Gastroesophageal sphincter (tissue), 4 donors: ENCODE measurements around the gene NCAPD2. TPM values are rescaled to one million over a fixed set of nuclear protein-coding genes. Genes with fewer than 3 reads are reported as not detected.
A peak's percentile ranks its signal among the peaks of the same experiment; 100 is the strongest.

Source experiments
- ATAC-seq: fragments of 150-250 bp; one replicate; pipeline ENCODE4 v1.9.1; 2016; ENCODE audit warnings: mild to moderate bottlenecking, moderate library complexity
- H3K27ac ChIP-seq, 4 donors: fragments of 200-600 bp; sonication (generic) in 3 of 4; 1 replicate in 3 of 4; 2 replicates in 1 of 4; pipeline ENCODE4 v1.5.1; 2016 to 2019
- H3K27me3 ChIP-seq: fragments of 200-600 bp; sonication (generic); one replicate; pipeline ENCODE4 v1.5.1; 2019
- H3K36me3 ChIP-seq, 2 donors: fragments of 200-600 bp; sonication (generic); one replicate each; pipeline ENCODE4 v1.5.1; 2019; ENCODE audit warnings: control low read depth in 1 of 2
- H3K4me1 ChIP-seq, 3 donors: fragments of 200-600 bp; sonication (generic); 1 replicate in 2 of 3; 2 replicates in 1 of 3; pipeline ENCODE4 v1.5.1; 2016 to 2019; ENCODE audit warnings: control low read depth in 2 of 3
- H3K4me3 ChIP-seq, 2 donors: fragments of 200-600 bp; sonication (generic); one replicate each; pipeline ENCODE4 v1.5.1; 2019; ENCODE audit warnings: mild to moderate bottlenecking in 1 of 2, moderate library complexity in 1 of 2
- H3K9me3 ChIP-seq, 3 donors: fragments of 200-600 bp; sonication (generic); one replicate each; pipeline ENCODE4 v1.5.1; 2017 to 2019; ENCODE audit warnings: control low read depth in 2 of 3
- EP300 ChIP-seq: sonication (generic); formaldehyde crosslinking; IDR thresholded peaks from one replicate; pipeline ENCODE4 v1.6.1; 2017; ENCODE audit warnings: antibody characterized with exemption, mild to moderate bottlenecking
- POLR2A ChIP-seq, 2 donors: fragments of 450-650 bp; IDR thresholded peaks; one replicate each; pipeline ENCODE4 v1.6.1; 2017; ENCODE audit warnings: antibody characterized with exemption in 2 of 2, mild to moderate bottlenecking in 2 of 2, moderate library complexity in 1 of 2
- POLR2AphosphoS5 ChIP-seq: sonication (generic); formaldehyde crosslinking; IDR thresholded peaks from one replicate; pipeline ENCODE4 v1.6.1; 2017; ENCODE audit warnings: antibody characterized with exemption
- WGBS, 2 donors: methylation state at CpG; one replicate each; pipeline ENCODE4 v1.1.5; 2018; ENCODE audit warnings: low coverage in 1 of 2; 5-methylcytosine and 5-hydroxymethylcytosine counted together
- total RNA-seq, 4 donors: library from RNA; depleted of rRNA; stranded (reverse); fragments of >200 nt; gene quantifications; one replicate each; pipeline ENCODE4 v1.1.0, GENCODE V29; 2016
- TF ChIP-seq, protein P1 (sequence below), 4 experiments: fragments of 200-600 bp in 2 of 4; fragments of 450-650 bp in 2 of 4; sonication (generic) in 1 of 4; IDR thresholded peaks; one replicate each; pipeline ENCODE4 v1.5.1; 2017 to 2019; ENCODE audit warnings: antibody characterized with exemption in 4 of 4, mild to moderate bottlenecking in 2 of 4, moderate library complexity in 2 of 4

NCAPD2 gene
- total RNA-seq, 4 donors from 2014 or later = 21.2 to 28.0 (median 24.8) TPM

DNA sequence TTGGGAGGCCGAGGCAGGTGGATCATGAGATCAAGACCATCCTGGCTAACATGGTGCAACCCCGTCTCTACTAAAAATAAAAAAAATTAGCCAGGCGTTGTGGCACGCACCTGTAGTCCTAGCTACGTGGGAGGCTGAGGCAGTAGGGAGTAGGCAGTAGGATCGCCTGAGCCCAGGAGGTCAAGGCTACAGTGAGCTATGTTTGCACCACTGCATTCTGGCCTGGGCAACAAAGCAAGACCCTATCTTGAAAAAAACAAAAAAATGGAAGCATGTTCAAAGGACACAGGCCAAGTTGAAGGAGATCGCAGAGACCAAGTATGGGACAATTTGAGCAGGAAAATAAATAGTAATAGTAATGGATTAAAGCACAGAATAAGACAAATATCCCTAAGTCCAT lies 14.2 kb downstream of the NCAPD2 start:
- TF ChIP-seq EP300 = no peak
- TF ChIP-seq POLR2A (IDR thresholded peaks at IDR 0.05) = no peak
- TF ChIP-seq, protein P1, sequence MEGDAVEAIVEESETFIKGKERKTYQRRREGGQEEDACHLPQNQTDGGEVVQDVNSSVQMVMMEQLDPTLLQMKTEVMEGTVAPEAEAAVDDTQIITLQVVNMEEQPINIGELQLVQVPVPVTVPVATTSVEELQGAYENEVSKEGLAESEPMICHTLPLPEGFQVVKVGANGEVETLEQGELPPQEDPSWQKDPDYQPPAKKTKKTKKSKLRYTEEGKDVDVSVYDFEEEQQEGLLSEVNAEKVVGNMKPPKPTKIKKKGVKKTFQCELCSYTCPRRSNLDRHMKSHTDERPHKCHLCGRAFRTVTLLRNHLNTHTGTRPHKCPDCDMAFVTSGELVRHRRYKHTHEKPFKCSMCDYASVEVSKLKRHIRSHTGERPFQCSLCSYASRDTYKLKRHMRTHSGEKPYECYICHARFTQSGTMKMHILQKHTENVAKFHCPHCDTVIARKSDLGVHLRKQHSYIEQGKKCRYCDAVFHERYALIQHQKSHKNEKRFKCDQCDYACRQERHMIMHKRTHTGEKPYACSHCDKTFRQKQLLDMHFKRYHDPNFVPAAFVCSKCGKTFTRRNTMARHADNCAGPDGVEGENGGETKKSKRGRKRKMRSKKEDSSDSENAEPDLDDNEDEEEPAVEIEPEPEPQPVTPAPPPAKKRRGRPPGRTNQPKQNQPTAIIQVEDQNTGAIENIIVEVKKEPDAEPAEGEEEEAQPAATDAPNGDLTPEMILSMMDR (IDR thresholded peaks at IDR 0.05) = no peak
- no peak for TF ChIP-seq POLR2AphosphoS5
- Histone ChIP-seq H3K27me3 (no peaks in the 10 kb centered on the region), H3K4me1 (peaks cover 0 to 8% (median 0%) of the 10 kb centered on the region in 3 donors), H3K9me3 (no peaks in the 10 kb centered on the region), H3K27ac (peak overlapping the region in 1 of 4 donors; percentile 54), H3K36me3 (peaks cover 0 to 55% of the 10 kb centered on the region in 2 donors), H3K4me3 (no peak overlapping the region)
- 65 to 75% methylated on average over 4 to 6 of the region's 7 CpGs for WGBS, 2 donors
- ATAC-seq = no peak

DNA sequence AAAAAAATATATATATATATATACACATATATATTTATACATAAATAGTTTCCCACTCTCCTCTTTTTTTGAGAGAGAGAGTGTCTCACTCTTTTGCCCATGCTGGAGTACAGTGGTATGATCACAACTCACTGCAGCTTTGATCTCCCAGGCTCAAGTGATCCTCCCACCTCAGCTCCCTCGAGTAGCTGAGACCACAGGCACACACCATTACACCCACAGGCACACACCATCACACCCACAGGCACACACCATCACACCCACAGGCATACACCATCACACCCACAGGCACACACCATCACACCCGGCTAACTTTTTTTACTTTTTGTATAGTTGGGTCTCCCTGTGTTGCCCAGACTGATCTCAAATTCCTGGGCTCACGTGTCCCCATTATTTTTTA lies 26.3 kb downstream of the NCAPD2 start:
- H3K27me3 ChIP-seq = no peaks in the 10 kb centered on the region
- 81 to 90% methylated on average over 3 of the region's 3 CpGs for WGBS, 2 donors
- H3K27ac ChIP-seq = no peak overlapping the region
- no peak for TF ChIP-seq EP300
- no peak overlapping the region for H3K4me3 ChIP-seq
- H3K4me1 ChIP-seq = no peaks in the 10 kb centered on the region
- H3K9me3 ChIP-seq = no peaks in the 10 kb centered on the region
- H3K36me3 ChIP-seq = peaks cover 0 to 97% of the 10 kb centered on the region in 2 donors
- no peak for ATAC-seq

DNA sequence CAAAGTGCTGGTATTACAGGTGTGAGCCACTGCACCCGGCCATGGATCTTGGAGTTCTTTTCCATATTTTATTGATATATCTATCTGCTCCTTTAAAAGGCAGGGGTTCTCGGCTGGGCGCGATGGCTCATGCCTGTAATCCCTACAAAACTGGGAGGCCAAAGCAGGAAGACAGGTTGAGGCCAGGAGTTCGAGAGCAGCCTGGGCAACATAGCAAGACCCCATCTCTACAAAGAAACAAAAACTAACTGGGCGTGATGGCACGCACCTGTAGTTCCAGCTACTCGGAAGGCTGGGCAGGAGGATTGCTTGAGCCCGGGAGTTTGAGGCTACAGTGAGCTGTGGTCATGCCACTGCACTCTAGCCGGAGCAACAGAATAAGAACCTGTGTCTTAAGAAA lies 28.3 kb downstream of the NCAPD2 start:
- peaks cover 0 to 97% of the 10 kb centered on the region in 2 donors for H3K36me3 ChIP-seq
- 40 to 73% methylated on average over 3 to 7 of the region's 10 CpGs for WGBS, 2 donors

DNA sequence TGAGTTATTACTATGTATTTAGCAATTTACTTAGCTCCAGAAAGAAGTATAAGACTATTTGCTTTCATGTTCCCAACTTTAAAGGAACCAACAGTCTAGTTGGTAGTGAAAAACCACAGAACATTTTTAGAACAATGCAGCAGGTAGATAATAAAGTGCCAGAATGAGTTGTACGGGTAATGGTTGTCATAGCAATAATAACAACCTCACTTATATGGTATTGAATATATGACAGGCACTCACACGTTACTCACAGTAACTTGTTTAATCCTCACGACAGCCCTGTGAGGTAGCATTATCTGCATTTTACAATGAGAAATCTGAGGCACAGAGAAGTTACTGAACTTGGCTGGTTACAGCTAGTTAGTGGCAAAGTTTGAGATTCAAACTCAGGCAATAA lies 29.8 kb downstream of the NCAPD2 start:
- TF ChIP-seq EP300 = no peak
- TF ChIP-seq POLR2A (IDR thresholded peaks at IDR 0.05) = no peak
- no peak for TF ChIP-seq POLR2AphosphoS5
- TF ChIP-seq, protein P1 (IDR thresholded peaks at IDR 0.05) = no peak
- WGBS, 2 donors = 32 to 69% methylated on average over 3 of the region's 3 CpGs
- no peak for ATAC-seq
- Histone ChIP-seq H3K9me3 (no peaks in the 10 kb centered on the region), H3K4me3 (no peak overlapping the region), H3K27ac (no peak overlapping the region), H3K4me1 (no peaks in the 10 kb centered on the region), H3K36me3 (peaks cover 0 to 100% of the 10 kb centered on the region in 2 donors), H3K27me3 (no peaks in the 10 kb centered on the region)

More for the DNA sequence above, 28.3 kb downstream of the NCAPD2 start:
- Histone ChIP-seq H3K4me1 (no peaks in the 10 kb centered on the region), H3K27me3 (no peaks in the 10 kb centered on the region), H3K27ac (no peak overlapping the region), H3K9me3 (no peaks in the 10 kb centered on the region), H3K4me3 (no peak overlapping the region)
- ATAC-seq = no peak
- TF ChIP-seq POLR2AphosphoS5 = no peak
- TF ChIP-seq, protein P1 (IDR thresholded peaks at IDR 0.05) = no peak
- TF ChIP-seq POLR2A (IDR thresholded peaks at IDR 0.05) = no peak
- TF ChIP-seq EP300 = no peak

DNA sequence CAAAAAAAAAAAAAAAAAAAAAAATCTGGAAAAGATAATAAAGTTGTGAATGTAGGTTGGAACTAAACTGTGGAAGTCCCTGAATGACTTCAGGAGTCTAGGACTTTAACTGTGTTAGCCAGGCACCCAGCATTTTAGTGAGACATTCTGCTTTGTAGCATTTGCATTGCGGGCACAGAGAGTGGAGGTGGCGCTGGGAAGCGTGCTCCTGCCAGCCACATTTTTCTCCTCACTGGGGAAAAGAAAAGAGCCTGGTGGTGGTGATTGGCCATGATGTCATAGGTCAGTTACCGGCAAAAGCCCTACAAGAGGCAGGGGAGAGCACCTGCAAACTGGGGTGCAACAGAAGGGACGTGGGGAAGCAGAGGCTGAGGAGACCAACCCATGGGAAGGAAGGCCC lies 30.7 kb downstream of the NCAPD2 start:
- Histone ChIP-seq H3K27me3 (no peaks in the 10 kb centered on the region), H3K36me3 (peaks cover 0 to 100% of the 10 kb centered on the region in 2 donors), H3K27ac (no peak overlapping the region), H3K4me1 (no peaks in the 10 kb centered on the region), H3K4me3 (no peak overlapping the region), H3K9me3 (no peaks in the 10 kb centered on the region)
- TF ChIP-seq POLR2AphosphoS5 (no peak), EP300 (no peak), POLR2A (IDR thresholded peaks at IDR 0.05) (no peak)
- TF ChIP-seq, protein P1 (IDR thresholded peaks at IDR 0.05) = no peak
- ATAC-seq = no peak
- WGBS, 2 donors = 92 to 93% methylated on average over 2 to 4 of the region's 5 CpGs
